ENCODE measurements around the gene PTGS1. TPM values are rescaled to one million over a fixed set of nuclear protein-coding genes. Genes with fewer than 3 reads are reported as not detected.

Gene PTGS1
- total and polyA plus RNA-seq, 9 of the 15 experiments (the other 6 are each of a cell fraction or from before 2014, with no cell fraction given): 3.4 to 12.9 (median 5.3) TPM

DNA sequence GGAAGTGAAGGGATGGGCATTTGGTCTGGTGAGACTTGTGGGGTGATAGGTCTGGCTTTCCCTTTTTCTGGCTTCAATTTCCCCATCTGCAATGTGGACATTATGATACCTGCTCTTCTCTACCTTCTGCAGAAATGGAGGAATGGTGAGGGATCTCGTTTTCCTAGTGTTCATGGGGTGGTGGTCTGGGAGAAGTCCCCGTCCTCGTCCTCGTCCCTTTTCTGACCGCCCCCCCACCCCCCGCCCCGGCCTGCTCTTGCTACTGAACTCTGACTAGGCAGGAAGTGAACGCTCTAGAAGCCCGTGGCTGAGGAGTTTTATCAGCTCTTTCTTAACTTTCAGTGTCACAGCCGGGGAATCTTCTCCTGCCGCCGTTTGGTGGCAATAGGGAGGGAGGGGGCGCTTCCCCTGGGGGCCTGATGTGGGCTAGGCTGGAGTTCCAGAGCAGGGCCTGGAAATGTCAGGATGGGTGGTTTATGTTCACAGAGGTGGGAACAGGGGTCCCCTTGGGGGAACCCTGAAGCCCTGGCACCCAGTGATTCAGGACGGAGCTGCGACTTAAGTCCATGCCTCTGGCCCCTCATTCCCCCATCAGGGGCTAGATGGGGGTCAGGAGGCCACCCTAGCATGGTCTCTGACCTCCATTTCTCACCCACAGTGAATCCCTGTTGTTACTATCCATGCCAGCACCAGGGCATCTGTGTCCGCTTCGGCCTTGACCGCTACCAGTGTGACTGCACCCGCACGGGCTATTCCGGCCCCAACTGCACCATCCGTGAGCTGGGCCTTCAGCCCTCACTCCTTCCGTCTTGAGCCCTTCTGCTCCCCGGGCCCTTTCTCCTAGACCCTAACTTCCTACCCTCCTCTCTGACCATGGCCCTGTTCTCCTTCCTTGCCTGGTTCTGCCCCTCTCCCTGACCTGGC, 6.7 kb downstream of the PTGS1 start (continued):
- TF ChIP-seq, protein P1, sequence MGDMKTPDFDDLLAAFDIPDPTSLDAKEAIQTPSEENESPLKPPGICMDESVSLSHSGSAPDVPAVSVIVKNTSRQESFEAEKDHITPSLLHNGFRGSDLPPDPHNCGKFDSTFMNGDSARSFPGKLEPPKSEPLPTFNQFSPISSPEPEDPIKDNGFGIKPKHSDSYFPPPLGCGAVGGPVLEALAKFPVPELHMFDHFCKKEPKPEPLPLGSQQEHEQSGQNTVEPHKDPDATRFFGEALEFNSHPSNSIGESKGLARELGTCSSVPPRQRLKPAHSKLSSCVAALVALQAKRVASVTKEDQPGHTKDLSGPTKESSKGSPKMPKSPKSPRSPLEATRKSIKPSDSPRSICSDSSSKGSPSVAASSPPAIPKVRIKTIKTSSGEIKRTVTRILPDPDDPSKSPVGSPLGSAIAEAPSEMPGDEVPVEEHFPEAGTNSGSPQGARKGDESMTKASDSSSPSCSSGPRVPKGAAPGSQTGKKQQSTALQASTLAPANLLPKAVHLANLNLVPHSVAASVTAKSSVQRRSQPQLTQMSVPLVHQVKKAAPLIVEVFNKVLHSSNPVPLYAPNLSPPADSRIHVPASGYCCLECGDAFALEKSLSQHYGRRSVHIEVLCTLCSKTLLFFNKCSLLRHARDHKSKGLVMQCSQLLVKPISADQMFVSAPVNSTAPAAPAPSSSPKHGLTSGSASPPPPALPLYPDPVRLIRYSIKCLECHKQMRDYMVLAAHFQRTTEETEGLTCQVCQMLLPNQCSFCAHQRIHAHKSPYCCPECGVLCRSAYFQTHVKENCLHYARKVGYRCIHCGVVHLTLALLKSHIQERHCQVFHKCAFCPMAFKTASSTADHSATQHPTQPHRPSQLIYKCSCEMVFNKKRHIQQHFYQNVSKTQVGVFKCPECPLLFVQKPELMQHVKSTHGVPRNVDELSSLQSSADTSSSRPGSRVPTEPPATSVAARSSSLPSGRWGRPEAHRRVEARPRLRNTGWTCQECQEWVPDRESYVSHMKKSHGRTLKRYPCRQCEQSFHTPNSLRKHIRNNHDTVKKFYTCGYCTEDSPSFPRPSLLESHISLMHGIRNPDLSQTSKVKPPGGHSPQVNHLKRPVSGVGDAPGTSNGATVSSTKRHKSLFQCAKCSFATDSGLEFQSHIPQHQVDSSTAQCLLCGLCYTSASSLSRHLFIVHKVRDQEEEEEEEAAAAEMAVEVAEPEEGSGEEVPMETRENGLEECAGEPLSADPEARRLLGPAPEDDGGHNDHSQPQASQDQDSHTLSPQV (IDR thresholded peaks at IDR 0.05): peak; percentile 55; the same call in 1 of the 2 replicates
- TF ChIP-seq MTA2 (IDR thresholded peaks at IDR 0.05; ENCODE audit: low read depth) (no peak), POLR2AphosphoS2 (IDR thresholded peaks at IDR 0.05; ENCODE audit: low read length) (no peak), EZH2 (IDR thresholded peaks at IDR 0.05; ENCODE audit: borderline replicate concordance, low read depth, low read length) (no peak), TAF9B (IDR thresholded peaks at IDR 0.05; ENCODE audit: partially characterized antibody) (no peak), LCOR (CRISPR knock-in tag; IDR thresholded peaks at IDR 0.05) (peak; percentile 54; the same call in 1 of the 2 replicates), ARHGAP35 (IDR thresholded peaks at IDR 0.05; ENCODE audit: partially characterized antibody) (no peak), FOXK1 (CRISPR knock-in tag; IDR thresholded peaks at IDR 0.05; ENCODE audit: borderline replicate concordance) (no peak), RNF2 (IDR thresholded peaks at IDR 0.05) (no peak), NFXL1 (CRISPR knock-in tag; IDR thresholded peaks at IDR 0.05) (no peak), ZNF146 (CRISPR knock-in tag; IDR thresholded peaks at IDR 0.05; ENCODE audit: unreplicated experiment) (no peak), YY1 (IDR thresholded peaks at IDR 0.05; ENCODE audit: borderline replicate concordance in 1 of 3, control insufficient read depth in 1 of 3, extremely low read depth in 1 of 3, insufficient read depth in 3 of 3, insufficient read length in 1 of 3, insufficient replicate concordance in 2 of 3, low read depth in 1 of 3, low read length in 2 of 3) (no peak), SRSF9 (IDR thresholded peaks at IDR 0.05; ENCODE audit: borderline replicate concordance, low read depth, low read length) (no peak), MTF1 (CRISPR knock-in tag; IDR thresholded peaks at IDR 0.05; ENCODE audit: borderline replicate concordance) (no peak), NFYB (IDR thresholded peaks at IDR 0.05; ENCODE audit: extremely low read depth, insufficient read length) (no peak), ELF4 (CRISPR knock-in tag; IDR thresholded peaks at IDR 0.05) (no peak), ZNF347 (CRISPR knock-in tag; IDR thresholded peaks at IDR 0.05; ENCODE audit: low read depth) (no peak), NONO (IDR thresholded peaks at IDR 0.05; ENCODE audit: low read depth in 2 of 2, low read length in 1 of 2) (no peak), MCM2 (IDR thresholded peaks at IDR 0.05; ENCODE audit: low read depth) (no peak)
- TF ChIP-seq, protein P2, sequence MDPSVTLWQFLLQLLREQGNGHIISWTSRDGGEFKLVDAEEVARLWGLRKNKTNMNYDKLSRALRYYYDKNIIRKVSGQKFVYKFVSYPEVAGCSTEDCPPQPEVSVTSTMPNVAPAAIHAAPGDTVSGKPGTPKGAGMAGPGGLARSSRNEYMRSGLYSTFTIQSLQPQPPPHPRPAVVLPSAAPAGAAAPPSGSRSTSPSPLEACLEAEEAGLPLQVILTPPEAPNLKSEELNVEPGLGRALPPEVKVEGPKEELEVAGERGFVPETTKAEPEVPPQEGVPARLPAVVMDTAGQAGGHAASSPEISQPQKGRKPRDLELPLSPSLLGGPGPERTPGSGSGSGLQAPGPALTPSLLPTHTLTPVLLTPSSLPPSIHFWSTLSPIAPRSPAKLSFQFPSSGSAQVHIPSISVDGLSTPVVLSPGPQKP (CRISPR knock-in tag; IDR thresholded peaks at IDR 0.05): no peak
- TF ChIP-seq, protein P3, sequence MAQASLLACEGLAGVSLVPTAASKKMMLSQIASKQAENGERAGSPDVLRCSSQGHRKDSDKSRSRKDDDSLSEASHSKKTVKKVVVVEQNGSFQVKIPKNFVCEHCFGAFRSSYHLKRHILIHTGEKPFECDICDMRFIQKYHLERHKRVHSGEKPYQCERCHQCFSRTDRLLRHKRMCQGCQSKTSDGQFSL (CRISPR knock-in tag; IDR thresholded peaks at IDR 0.05): peak; percentile 90; the same call in 1 of the 2 replicates
- TF ChIP-seq, protein P3 (tag; IDR thresholded peaks at IDR 0.05): peak in 1 of 2 experiments; percentile 92; a peak in 2 of 4 replicates
